AG09309 (cell line): ENCODE data around the gene LEFTY1.

ENCODE experiments used
- DNase-seq: peaks from one replicate; pipeline ENCODE4 v3.0.0-alpha.2; 2010; ENCODE audit warnings: low read depth
- H3K4me3 ChIP-seq: 2 replicates; pipeline ENCODE4 v1.5.1; 2011; ENCODE audit warnings: mild to moderate bottlenecking, low read depth, low read length, moderate library complexity; ENCODE audit not compliant: control insufficient read depth
- CTCF ChIP-seq: IDR thresholded peaks from 2 replicates; pipeline ENCODE4 v1.5.1; 2011; ENCODE audit warnings: mild to moderate bottlenecking, low read depth, low read length, inconsistent platforms; ENCODE audit not compliant: insufficient read depth, control insufficient read depth; ENCODE audit errors: missing control alignments

The LEFTY1 gene

GRCh38 chr1:225915538-225915991 lies 26.6 kb upstream of the LEFTY1 start:
- no peak overlapping the region for H3K4me3 ChIP-seq
- no peak for TF ChIP-seq CTCF
- DNase-seq: no peak

GRCh38 chr1:225914947-225915346 lies 26.0 kb upstream of the LEFTY1 start:
- DNase-seq: no peak
- no peak for TF ChIP-seq CTCF

GRCh38 chr1:225914391-225914790 lies 25.4 kb upstream of the LEFTY1 start:
- H3K4me3 ChIP-seq: no peak overlapping the region
- DNase-seq: no peak
- TF ChIP-seq CTCF: no peak

More at GRCh38 chr1:225914947-225915346, 26.0 kb upstream of the LEFTY1 start:
- no peak overlapping the region for H3K4me3 ChIP-seq

GRCh38 chr1:225911191-225912130 lies 22.5 kb upstream of the LEFTY1 start:
- no peak overlapping the region for H3K4me3 ChIP-seq
- TF ChIP-seq CTCF: peak; percentile 62
- no peak for DNase-seq

GRCh38 chr1:225909477-225909876 lies 20.5 kb upstream of the LEFTY1 start:
- no peak for TF ChIP-seq CTCF
- DNase-seq: no peak

GRCh38 chr1:225908773-225909172 lies 19.8 kb upstream of the LEFTY1 start:
- H3K4me3 ChIP-seq: no peak overlapping the region
- no peak for DNase-seq
- TF ChIP-seq CTCF: no peak

More at GRCh38 chr1:225909477-225909876, 20.5 kb upstream of the LEFTY1 start:
- H3K4me3 ChIP-seq: no peak overlapping the region
